A673 (cell line): ENCODE results near the gene NPAS4. TPM values are rescaled to one million over a fixed set of nuclear protein-coding genes. Genes with fewer than 3 reads are reported as not detected.

Experiments
- BruUV-seq: library from RNA; stranded (reverse); fragments of 400-500 nt; replicated peaks from 2 replicates; lab custom pipeline; 2021; lab: Mats Ljungman, UMichigan
- CTCF ChIA-PET: fragments of 300-600 bp; sonication (Branson Sonifier 250); formaldehyde crosslinking; loops from one replicate; lab custom pipeline; 2022; ENCODE audit warnings: antibody characterized with exemption; lab: Charles Lee
- POLR2A ChIA-PET: fragments of 300-600 bp; sonication (Branson Sonifier 250); formaldehyde crosslinking; loops from one replicate; lab custom pipeline; 2022; ENCODE audit warnings: antibody characterized with exemption; ENCODE audit not compliant: low non-redundant PET; lab: Charles Lee
- DNase-seq: peaks from one replicate; pipeline ENCODE4 v3.0.0-alpha.2; 2015; ENCODE audit warnings: low spot score
- H3K27ac ChIP-seq: fragments of 200-600 bp; sonication (generic); 2 replicates; pipeline ENCODE4 v1.5.1; 2016; ENCODE audit warnings: mixed run types, low read depth, mild to moderate bottlenecking, mixed read lengths, antibody characterized with exemption, low read length; ENCODE audit not compliant: poor library complexity, severe bottlenecking
- H3K27me3 ChIP-seq: fragments of 200-600 bp; sonication (generic); replicated peaks from 2 replicates; pipeline ENCODE4 v1.6.1; 2017; ENCODE audit warnings: mixed run types, low read depth, mild to moderate bottlenecking, mixed read lengths, antibody characterized with exemption, low read length; ENCODE audit not compliant: insufficient read depth, poor library complexity
- H3K36me3 ChIP-seq: fragments of 200-600 bp; sonication (generic); 2 replicates; pipeline ENCODE4 v1.6.1; 2016; ENCODE audit warnings: mixed run types, mild to moderate bottlenecking, mixed read lengths, antibody characterized with exemption, low read length; ENCODE audit not compliant: insufficient read depth, poor library complexity, severe bottlenecking
- H3K4me1 ChIP-seq: fragments of 200-600 bp; sonication (generic); 2 replicates; pipeline ENCODE4 v1.6.1; 2017; ENCODE audit warnings: mixed run types, mild to moderate bottlenecking, mixed read lengths, antibody characterized with exemption, low read length; ENCODE audit not compliant: insufficient read depth, poor library complexity, severe bottlenecking
- H3K4me3 ChIP-seq: fragments of 200-600 bp; sonication (generic); 2 replicates; pipeline ENCODE4 v1.5.1; 2016; ENCODE audit warnings: low read depth, mixed run types, mild to moderate bottlenecking, mixed read lengths, low read length; ENCODE audit not compliant: poor library complexity, severe bottlenecking
- H3K9me3 ChIP-seq: fragments of 200-600 bp; sonication (generic); 2 replicates; pipeline ENCODE4 v1.6.1; 2016; ENCODE audit warnings: mixed run types, low read depth, mild to moderate bottlenecking, mixed read lengths, antibody characterized with exemption, low read length; ENCODE audit not compliant: poor library complexity, severe bottlenecking
- CTCF ChIP-seq: fragments of 300-800, 200-600 bp; sonication (generic); conservative IDR thresholded peaks from 2 replicates; pipeline ENCODE4 v1.5.1; 2017; ENCODE audit warnings: low read depth, mild to moderate bottlenecking, antibody characterized with exemption, low read length, moderate library complexity, mixed read lengths
- EZH2 ChIP-seq: fragments of 200-600 bp; sonication (generic); IDR thresholded peaks from 2 replicates; pipeline ENCODE4 v1.6.1; 2017; ENCODE audit warnings: borderline replicate concordance, low read depth, mild to moderate bottlenecking, mixed read lengths, antibody characterized with exemption, low read length; ENCODE audit not compliant: poor library complexity, severe bottlenecking
- intact Hi-C: fragments of 100-400 bp; cut with micrococcal nuclease; formaldehyde crosslinking; loops from one replicate; pipeline ENCODE4 v1.10.0; 2022; ENCODE audit not compliant: unreplicated experiment
- total RNA-seq: library from RNA; stranded (reverse); gene quantifications from 2 replicates; pipeline ENCODE4 v1.2.3, GENCODE V29; 2021

Gene NPAS4
- total RNA-seq, 1 experiment from 2014 or later = not detected

GRCh38 chr11:66450560-66450959, 29.7 kb downstream of the NPAS4 start:
- H3K27me3 ChIP-seq = peaks cover 39% of the 10 kb centered on the region
- TF ChIP-seq EZH2 (no peak), CTCF (no peak)
- H3K4me3 ChIP-seq = no peak overlapping the region
- H3K9me3 ChIP-seq = no peaks in the 10 kb centered on the region
- H3K36me3 ChIP-seq = no peaks in the 10 kb centered on the region
- H3K4me1 ChIP-seq = no peaks in the 10 kb centered on the region
- no peak overlapping the region for H3K27ac ChIP-seq
- no TSS peak for BruUV-seq
- CTCF ChIA-PET = no interaction called here
- POLR2A ChIA-PET = no interaction called here
- no peak for DNase-seq
- intact Hi-C loops = no loop called here

GRCh38 chr11:66451663-66452062, 30.8 kb downstream of the NPAS4 start:
- H3K27me3 ChIP-seq = peaks cover 39% of the 10 kb centered on the region
- CTCF ChIA-PET = no interaction called here
- no peak overlapping the region for H3K27ac ChIP-seq
- no peaks in the 10 kb centered on the region for H3K9me3 ChIP-seq
- BruUV-seq = no TSS peak
- no peaks in the 10 kb centered on the region for H3K36me3 ChIP-seq
- TF ChIP-seq EZH2 (no peak), CTCF (no peak)
- no peak for DNase-seq
- intact Hi-C loops = no loop called here
- H3K4me1 ChIP-seq = no peaks in the 10 kb centered on the region
- POLR2A ChIA-PET = no interaction called here
- H3K4me3 ChIP-seq = no peak overlapping the region

GRCh38 chr11:66454247-66454646, 33.4 kb downstream of the NPAS4 start:
- TF ChIP-seq EZH2 (no peak), CTCF (no peak)
- Histone ChIP-seq H3K27ac (no peak overlapping the region), H3K27me3 (peaks cover 24% of the 10 kb centered on the region), H3K4me1 (no peaks in the 10 kb centered on the region), H3K36me3 (no peaks in the 10 kb centered on the region), H3K4me3 (no peak overlapping the region), H3K9me3 (no peaks in the 10 kb centered on the region)
- intact Hi-C loops = no loop called here
- POLR2A ChIA-PET = interaction anchor here (0.6 kb wide), 1 partner anchor 16 kb away, joined by 5 read pairs; no protein-coding TSS in a partner anchor
- CTCF ChIA-PET = no interaction called here
- DNase-seq = no peak
- no TSS peak for BruUV-seq
